ENCODE measurements around the gene ARL2.
A peak's percentile ranks its signal among the peaks of the same experiment; 100 is the strongest.

ARL2 gene

GRCh38 chr11:65013888-65014725 lies at the start of gene ARL2 (continued):
- TF ChIP-seq, protein P1, sequence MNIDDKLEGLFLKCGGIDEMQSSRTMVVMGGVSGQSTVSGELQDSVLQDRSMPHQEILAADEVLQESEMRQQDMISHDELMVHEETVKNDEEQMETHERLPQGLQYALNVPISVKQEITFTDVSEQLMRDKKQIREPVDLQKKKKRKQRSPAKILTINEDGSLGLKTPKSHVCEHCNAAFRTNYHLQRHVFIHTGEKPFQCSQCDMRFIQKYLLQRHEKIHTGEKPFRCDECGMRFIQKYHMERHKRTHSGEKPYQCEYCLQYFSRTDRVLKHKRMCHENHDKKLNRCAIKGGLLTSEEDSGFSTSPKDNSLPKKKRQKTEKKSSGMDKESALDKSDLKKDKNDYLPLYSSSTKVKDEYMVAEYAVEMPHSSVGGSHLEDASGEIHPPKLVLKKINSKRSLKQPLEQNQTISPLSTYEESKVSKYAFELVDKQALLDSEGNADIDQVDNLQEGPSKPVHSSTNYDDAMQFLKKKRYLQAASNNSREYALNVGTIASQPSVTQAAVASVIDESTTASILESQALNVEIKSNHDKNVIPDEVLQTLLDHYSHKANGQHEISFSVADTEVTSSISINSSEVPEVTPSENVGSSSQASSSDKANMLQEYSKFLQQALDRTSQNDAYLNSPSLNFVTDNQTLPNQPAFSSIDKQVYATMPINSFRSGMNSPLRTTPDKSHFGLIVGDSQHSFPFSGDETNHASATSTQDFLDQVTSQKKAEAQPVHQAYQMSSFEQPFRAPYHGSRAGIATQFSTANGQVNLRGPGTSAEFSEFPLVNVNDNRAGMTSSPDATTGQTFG (tag by site-specific recombination; IDR thresholded peaks at IDR 0.05; ENCODE audit: borderline replicate concordance) = no peak
- peak; percentile 83 for TF ChIP-seq ZEB2 (tag by site-specific recombination; IDR thresholded peaks at IDR 0.05)
- no peak for TF ChIP-seq ZNF132 (tag by site-specific recombination; IDR thresholded peaks at IDR 0.05; ENCODE audit: borderline replicate concordance)
- no peak for TF ChIP-seq ZNF514 (tag by site-specific recombination; IDR thresholded peaks at IDR 0.05)
- TF ChIP-seq ZNF121 (tag by site-specific recombination; IDR thresholded peaks at IDR 0.05) = no peak
- no peak for TF ChIP-seq ZSCAN18 (tag by site-specific recombination; IDR thresholded peaks at IDR 0.05)
- TF ChIP-seq, protein P2, sequence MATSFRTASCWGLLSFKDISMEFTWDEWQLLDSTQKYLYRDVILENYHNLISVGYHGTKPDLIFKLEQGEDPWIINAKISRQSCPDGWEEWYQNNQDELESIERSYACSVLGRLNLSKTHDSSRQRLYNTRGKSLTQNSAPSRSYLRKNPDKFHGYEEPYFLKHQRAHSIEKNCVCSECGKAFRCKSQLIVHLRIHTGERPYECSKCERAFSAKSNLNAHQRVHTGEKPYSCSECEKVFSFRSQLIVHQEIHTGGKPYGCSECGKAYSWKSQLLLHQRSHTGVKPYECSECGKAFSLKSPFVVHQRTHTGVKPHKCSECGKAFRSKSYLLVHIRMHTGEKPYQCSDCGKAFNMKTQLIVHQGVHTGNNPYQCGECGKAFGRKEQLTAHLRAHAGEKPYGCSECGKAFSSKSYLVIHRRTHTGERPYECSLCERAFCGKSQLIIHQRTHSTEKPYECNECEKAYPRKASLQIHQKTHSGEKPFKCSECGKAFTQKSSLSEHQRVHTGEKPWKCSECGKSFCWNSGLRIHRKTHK (tag by site-specific recombination; IDR thresholded peaks at IDR 0.05) = no peak
- TF ChIP-seq, protein P3, sequence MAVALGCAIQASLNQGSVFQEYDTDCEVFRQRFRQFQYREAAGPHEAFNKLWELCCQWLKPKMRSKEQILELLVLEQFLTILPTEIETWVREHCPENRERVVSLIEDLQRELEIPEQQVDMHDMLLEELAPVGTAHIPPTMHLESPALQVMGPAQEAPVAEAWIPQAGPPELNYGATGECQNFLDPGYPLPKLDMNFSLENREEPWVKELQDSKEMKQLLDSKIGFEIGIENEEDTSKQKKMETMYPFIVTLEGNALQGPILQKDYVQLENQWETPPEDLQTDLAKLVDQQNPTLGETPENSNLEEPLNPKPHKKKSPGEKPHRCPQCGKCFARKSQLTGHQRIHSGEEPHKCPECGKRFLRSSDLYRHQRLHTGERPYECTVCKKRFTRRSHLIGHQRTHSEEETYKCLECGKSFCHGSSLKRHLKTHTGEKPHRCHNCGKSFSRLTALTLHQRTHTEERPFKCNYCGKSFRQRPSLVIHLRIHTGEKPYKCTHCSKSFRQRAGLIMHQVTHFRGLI (tag by site-specific recombination; IDR thresholded peaks at IDR 0.05) = no peak; the same call in none of the 2 replicates
- TF ChIP-seq ZFP37 (tag by site-specific recombination; IDR thresholded peaks at IDR 0.05) = peak; percentile 93; the same call in 1 of the 2 replicates
- TF ChIP-seq ZNF433 (tag by site-specific recombination; IDR thresholded peaks at IDR 0.05; ENCODE audit: low read depth) = no peak
- TF ChIP-seq REPIN1 (tag by site-specific recombination; IDR thresholded peaks at IDR 0.05; ENCODE audit: low read depth) = no peak
- no peak for TF ChIP-seq ZNF19 (tag by site-specific recombination; IDR thresholded peaks at IDR 0.05; ENCODE audit: low read depth)
- peak; percentile 84 for TF ChIP-seq EGR2 (tag by site-specific recombination; IDR thresholded peaks at IDR 0.05; ENCODE audit: low read depth)
- no peak for TF ChIP-seq ZFP41 (tag by site-specific recombination; IDR thresholded peaks at IDR 0.05; ENCODE audit: borderline replicate concordance)
- TF ChIP-seq ZFP69B (tag by site-specific recombination; IDR thresholded peaks at IDR 0.05) = peak; percentile 76
- TF ChIP-seq ZSCAN30 (tag by site-specific recombination; IDR thresholded peaks at IDR 0.05) = peak; percentile 78
- peak; percentile 69; the same call in 1 of the 2 replicates for TF ChIP-seq ZBTB7A (tag by site-specific recombination; IDR thresholded peaks at IDR 0.05; ENCODE audit: low read depth)
- TF ChIP-seq, protein P4, sequence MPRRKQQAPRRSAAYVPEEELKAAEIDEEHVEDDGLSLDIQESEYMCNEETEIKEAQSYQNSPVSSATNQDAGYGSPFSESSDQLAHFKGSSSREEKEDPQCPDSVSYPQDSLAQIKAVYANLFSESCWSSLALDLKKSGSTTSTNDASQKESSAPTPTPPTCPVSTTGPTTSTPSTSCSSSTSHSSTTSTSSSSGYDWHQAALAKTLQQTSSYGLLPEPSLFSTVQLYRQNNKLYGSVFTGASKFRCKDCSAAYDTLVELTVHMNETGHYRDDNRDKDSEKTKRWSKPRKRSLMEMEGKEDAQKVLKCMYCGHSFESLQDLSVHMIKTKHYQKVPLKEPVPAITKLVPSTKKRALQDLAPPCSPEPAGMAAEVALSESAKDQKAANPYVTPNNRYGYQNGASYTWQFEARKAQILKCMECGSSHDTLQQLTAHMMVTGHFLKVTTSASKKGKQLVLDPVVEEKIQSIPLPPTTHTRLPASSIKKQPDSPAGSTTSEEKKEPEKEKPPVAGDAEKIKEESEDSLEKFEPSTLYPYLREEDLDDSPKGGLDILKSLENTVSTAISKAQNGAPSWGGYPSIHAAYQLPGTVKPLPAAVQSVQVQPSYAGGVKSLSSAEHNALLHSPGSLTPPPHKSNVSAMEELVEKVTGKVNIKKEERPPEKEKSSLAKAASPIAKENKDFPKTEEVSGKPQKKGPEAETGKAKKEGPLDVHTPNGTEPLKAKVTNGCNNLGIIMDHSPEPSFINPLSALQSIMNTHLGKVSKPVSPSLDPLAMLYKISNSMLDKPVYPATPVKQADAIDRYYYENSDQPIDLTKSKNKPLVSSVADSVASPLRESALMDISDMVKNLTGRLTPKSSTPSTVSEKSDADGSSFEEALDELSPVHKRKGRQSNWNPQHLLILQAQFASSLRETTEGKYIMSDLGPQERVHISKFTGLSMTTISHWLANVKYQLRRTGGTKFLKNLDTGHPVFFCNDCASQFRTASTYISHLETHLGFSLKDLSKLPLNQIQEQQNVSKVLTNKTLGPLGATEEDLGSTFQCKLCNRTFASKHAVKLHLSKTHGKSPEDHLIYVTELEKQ (tag by site-specific recombination; IDR thresholded peaks at IDR 0.05; ENCODE audit: borderline replicate concordance) = no peak
- peak; percentile 98 for TF ChIP-seq ZNF2 (tag by site-specific recombination; IDR thresholded peaks at IDR 0.05)
- TF ChIP-seq, protein P5, sequence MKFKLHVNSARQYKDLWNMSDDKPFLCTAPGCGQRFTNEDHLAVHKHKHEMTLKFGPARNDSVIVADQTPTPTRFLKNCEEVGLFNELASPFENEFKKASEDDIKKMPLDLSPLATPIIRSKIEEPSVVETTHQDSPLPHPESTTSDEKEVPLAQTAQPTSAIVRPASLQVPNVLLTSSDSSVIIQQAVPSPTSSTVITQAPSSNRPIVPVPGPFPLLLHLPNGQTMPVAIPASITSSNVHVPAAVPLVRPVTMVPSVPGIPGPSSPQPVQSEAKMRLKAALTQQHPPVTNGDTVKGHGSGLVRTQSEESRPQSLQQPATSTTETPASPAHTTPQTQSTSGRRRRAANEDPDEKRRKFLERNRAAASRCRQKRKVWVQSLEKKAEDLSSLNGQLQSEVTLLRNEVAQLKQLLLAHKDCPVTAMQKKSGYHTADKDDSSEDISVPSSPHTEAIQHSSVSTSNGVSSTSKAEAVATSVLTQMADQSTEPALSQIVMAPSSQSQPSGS (tag by site-specific recombination; IDR thresholded peaks at IDR 0.05; ENCODE audit: low read depth) = no peak
- TF ChIP-seq ZNF639 (tag by site-specific recombination; IDR thresholded peaks at IDR 0.05) = 0 out of 2 replicates have a peak, but pooled peaks have one; percentile 10
- TF ChIP-seq, protein P6, sequence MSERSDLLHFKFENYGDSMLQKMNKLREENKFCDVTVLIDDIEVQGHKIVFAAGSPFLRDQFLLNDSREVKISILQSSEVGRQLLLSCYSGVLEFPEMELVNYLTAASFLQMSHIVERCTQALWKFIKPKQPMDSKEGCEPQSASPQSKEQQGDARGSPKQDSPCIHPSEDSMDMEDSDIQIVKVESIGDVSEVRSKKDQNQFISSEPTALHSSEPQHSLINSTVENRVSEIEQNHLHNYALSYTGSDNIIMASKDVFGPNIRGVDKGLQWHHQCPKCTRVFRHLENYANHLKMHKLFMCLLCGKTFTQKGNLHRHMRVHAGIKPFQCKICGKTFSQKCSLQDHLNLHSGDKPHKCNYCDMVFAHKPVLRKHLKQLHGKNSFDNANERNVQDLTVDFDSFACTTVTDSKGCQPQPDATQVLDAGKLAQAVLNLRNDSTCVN (tag by site-specific recombination; optimal IDR thresholded peaks at IDR 0.05) = peak; percentile 81
- TF ChIP-seq ZNF707 (tag by site-specific recombination; IDR thresholded peaks at IDR 0.05) = no peak; the same call in 1 of the 2 replicates
